Stimulated activated CD8-positive, alpha-beta memory T cell treated with anti-CD3 and anti-CD28 coated beads, Interleukin-12 subunit alpha, Interleukin-12 subunit beta, amount 100 ng/mL, for 1 hour (primary cell): ENCODE results near the gene ST8SIA4.

Source experiments
- DNase-seq: peaks from one replicate; pipeline ENCODE4 v3.0.0-alpha.2; 2020; ENCODE audit warnings: low read depth

ST8SIA4 gene, protein sequence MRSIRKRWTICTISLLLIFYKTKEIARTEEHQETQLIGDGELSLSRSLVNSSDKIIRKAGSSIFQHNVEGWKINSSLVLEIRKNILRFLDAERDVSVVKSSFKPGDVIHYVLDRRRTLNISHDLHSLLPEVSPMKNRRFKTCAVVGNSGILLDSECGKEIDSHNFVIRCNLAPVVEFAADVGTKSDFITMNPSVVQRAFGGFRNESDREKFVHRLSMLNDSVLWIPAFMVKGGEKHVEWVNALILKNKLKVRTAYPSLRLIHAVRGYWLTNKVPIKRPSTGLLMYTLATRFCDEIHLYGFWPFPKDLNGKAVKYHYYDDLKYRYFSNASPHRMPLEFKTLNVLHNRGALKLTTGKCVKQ

DNA sequence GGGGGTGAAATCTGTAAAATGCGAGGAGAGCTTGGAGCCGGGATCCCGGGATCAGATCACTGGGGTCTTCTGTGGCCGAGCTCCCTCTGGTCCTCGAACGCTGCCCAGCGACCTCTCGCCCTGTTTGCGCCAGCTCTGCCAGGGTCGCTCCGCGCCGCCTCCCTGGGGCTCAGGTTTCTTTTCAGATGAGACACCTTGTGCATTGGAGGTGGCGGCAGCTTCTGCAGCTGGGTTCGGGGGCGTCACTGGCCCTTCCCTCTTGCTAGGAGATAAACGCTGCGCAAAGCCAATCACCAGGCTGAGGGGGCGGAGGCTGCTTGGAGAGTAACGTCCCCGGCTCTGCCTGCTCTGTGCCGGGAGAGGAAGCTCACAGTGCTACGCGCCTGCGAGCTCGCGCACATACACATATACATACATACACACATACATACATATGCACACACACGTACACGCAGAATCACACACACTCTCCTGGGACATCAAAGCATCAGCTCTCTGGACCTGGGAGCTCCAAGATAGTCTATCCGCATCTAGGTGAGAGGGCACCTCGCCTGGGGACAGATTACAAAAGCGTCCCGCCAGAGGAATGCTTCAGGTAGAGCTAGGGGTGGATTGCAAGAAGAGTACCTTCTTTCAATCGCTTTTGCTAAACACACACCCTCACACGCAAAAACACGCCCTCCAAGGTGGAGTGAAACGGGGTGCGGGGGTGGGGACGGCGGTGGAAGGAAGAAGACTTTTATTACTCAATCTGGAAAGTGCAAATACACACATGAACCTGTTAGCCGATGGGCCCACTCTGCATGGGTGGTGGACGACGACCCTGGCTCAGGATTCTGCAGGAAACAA is at the start of gene ST8SIA4:
Gene ST8SIA4 (minus strand): TSS at position 244 of the 849 bp plus-strand sequence. CDS start 327 bp downstream, outside the sequence.
- peak; percentile 87 for DNase-seq

DNA sequence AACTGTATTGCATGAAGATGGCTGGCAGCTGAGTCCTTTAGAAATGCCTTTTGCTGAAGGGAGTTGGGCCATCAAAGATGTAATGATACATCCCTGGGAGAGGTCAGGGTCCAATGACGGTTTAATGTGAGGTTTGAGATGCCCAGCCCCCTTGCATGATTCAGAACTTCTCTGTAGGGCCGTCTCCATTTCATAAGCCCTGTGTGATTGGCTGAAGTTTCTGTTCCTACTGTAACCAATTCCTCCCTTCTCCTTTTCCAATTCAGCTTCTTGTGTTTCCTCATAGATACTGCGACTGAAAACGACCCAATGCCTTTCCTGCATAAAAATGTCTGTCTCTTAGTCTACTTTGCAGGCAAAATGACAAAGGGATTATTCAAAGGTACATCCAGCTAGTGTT is 47.9 kb upstream of the ST8SIA4 start:
- no peak for DNase-seq

DNA sequence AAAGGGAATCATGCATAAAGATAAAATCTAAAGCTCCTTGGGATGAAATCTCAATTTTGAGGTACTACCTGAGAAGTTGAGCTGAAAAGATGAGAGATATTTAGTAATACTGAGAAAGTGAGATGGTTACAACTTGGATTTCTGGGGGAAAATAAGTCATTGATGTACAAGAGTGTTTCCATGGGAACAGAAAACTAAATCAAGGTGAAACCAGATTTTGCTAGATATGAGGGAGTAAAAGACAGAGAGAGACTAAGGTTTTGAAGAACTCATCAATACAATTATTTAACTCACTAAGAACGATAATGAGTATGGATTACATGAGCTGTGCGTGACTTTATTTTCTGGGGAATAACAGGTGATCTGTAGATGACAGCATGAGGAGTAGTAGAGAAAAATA is 10.2 kb upstream of the ST8SIA4 start:
- no peak for DNase-seq

DNA sequence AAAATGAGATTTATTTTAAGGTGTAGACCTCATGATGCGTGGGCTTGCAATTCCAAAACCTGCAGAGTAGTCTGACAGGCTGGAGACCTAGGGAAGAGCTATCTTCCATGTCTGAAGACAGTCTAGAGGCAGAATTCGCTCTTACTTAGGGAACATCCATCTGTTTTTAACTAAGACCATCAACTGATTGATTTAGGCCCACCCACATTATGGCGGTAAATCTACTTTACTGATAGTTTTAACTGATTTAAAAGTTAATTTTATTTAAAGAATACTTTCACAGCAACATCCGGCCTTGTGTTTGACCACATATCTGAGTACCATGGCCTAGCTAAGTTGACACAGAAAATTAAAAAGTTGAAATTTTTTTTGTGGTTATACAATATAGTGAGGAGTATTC is 6.0 kb upstream of the ST8SIA4 start:
- no peak for DNase-seq

DNA sequence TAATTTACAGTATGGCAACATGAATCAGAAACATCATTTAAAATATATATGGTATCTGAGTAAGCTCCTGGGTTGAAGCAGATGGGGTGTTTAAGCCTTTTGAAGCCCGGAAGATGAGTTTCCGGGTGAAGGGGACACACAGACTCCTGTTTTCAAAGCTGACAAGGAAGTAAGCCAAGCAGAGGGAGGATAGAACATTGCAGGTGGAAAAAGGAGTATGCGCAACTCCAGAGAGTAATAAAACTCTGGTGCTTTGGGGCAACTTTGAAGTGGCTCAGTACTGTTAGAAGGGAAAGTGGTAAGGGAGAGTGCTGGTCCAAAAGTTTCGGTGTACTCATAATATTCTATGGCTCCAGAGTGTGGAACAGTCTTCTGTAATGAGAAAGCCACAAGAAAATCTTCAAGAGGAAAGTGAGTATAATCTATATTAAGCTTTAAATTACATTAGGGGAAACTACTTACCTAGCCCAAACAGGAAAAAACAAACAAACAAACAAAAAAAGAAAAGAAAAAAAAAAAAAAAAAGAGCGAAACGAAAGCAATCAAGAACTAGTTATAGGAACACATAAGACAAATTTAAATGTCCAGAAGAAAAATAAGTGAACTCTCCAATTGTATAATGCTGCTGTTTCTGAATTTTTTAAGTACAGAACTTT is 2.3 kb upstream of the ST8SIA4 start:
- DNase-seq: no peak

DNA sequence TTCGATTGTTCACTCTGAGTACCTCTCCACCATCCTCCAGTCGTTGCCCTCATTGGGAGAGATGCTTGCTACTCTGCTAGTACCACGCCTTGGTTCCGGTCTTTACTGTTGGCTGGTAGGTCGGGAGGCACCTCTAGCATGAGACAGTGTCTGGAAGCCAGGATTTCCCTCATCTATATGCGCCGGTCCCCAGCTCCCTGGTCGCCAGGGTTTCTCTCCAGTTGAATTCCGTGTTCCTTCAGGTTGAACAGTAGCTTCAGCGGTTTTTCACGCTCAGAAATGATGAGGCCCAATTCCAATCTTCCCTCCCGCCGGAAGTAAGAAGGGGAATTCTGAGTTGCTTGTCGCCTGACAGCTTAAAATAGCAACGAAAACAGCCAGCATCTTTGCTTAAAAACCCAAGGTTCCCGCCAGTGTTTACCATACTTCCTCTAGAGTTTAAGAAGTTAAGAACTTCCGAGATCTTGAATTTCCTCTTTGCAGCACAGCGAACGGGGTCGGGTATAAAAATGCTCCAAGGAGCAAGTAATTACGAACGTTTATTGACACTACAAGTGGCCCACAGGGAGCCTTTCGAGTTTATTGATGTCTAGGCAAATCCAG is 1.3 kb upstream of the ST8SIA4 start:
- peak; percentile 30 for DNase-seq

DNA sequence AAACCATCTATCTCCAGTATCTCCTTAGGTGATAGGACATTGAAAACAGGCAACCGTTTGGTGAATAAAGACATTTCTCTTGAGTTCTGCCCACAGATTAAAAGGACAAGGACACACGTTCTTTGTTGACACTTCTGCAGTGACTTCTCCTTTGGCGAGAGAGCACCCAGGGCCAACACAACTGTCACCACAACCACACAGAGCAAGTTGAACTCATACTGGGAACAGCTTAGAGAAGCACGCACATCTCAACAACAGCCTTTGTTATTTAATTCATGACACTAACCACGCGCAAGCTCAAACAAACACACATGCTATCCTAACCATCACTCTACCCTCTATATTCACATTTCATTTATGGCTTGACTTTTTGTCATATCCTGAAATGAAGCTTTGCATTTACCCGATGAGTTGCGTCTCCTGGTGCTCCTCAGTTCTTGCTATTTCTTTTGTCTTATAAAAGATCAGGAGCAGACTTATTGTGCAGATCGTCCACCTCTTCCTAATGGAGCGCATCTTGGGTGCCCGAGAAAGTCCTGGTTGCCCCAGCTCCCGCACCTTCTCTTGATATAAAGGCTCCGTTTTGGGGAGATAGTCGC is 543 bp downstream of the ST8SIA4 start:
- no peak for DNase-seq

DNA sequence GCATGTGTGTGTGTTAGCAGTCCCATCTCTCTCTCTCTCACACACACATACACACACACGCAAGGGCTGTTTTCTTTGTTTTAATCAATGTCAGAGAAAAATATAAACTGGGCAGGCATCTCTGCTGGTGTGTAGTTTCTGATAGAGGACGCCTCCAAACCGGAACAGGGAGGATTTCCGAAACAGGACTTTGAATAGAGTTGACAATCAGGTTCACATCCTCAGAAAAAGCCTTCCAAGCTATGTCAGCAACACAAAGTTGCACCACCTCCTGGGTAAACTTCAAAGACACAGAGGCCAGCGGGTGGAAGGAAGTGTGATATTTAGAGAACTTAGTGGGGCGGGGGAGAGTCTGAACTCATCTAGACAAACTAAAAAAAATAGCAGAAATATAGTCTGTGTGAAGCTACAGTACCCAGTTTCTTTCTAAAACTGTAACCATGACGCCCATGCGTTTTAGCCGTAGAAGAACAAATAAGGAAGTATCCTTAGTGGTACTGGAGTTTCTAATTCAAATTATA is 1.2 kb downstream of the ST8SIA4 start:
- DNase-seq: peak; percentile 49

DNA sequence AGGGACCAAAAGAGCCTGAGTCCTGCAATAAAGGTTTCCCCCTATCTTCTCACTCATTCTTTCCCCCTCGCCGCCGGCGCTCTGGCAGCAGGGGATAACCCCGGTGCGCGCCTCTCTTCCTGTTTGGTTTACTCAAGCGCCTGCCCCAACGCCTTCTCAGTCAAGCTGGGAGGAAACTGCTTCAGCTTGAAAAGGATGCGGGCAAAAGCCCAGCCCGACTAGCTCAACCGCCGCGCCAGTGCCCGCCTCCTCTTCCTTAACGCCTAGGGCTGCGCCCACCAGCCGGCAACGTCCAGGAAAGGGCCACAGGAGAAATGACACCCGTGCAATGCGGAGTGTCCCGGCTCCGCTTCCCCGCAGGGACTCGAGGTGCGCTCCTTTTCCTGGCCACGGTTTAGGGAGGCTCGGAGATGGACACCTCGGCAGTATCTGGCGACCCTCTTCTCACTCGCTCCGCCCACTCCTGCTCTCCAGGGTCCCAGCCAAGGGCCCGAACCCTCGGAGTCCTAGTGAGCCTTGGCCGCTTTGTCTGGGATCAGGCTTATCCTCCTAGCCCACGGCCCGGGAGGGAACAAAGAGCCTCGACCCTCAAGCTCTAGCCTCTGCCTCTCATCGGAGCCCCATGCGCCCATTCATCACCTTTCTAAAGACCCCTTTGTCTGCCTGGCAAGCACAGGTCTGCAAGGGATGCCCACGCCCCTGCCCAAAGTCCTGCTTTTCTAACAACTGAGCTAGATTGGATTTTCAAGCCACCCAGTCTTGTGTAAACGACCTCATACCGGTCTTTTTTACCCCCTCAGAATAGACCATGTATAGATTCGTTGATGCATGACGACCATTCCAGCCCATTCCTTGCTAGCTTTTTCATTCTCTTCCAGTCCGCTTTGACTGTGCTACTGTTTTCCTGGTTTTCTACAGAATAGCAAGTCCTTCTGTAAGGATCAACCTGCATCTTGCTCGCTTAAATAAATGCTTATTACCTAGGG is 2.0 kb downstream of the ST8SIA4 start:
- DNase-seq: peak; percentile 88

DNA sequence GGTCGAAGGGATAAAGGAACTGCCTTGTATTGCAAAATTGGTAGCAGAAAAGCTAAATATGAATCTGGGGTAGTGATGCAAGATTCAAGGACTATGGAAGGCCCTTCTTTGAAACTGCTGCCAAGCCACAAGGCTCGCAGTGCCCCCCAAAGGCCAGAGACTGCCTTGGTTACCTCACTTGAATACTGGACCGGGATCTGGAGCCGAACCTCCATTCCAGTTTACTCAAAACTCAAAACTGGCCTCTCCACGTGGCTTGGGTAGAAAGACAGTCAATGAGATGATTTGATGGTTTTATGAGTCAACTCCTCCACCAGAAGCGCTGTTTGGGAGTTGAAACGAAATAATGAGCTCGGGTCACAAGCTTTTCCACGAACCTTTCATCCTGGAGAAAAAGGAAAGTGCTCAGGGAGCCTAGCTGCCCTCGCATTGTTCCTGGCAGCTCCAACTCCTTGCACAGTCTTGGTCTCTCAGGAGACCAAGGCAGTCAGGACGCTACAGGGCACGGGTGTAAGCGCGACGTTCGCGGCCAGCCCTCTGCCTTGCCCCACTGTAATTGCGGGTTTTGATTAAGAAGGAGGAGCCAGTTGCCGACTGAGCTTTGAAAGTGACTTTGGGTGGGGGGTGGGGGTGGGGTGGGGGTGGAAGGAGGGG is 2.8 kb downstream of the ST8SIA4 start:
- DNase-seq: no peak

DNA sequence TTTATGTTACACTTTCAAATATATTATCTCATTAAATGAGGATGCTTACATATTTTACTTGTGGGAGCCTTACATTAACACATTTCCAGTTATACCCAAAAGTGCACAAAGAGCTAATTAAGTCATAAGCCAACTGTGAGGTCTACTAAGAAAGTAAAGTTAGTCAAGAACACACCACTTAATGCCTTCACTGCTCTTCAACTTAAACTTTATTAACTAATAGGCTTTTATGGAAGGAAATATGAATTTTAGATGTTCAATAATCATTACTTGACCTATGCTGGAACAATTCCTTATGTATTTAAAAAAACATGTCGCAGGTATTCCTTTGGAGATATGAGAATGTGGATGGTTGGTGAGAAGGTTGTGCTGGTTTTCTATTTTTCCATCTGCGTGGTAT is 3.4 kb downstream of the ST8SIA4 start:
- no peak for DNase-seq

DNA sequence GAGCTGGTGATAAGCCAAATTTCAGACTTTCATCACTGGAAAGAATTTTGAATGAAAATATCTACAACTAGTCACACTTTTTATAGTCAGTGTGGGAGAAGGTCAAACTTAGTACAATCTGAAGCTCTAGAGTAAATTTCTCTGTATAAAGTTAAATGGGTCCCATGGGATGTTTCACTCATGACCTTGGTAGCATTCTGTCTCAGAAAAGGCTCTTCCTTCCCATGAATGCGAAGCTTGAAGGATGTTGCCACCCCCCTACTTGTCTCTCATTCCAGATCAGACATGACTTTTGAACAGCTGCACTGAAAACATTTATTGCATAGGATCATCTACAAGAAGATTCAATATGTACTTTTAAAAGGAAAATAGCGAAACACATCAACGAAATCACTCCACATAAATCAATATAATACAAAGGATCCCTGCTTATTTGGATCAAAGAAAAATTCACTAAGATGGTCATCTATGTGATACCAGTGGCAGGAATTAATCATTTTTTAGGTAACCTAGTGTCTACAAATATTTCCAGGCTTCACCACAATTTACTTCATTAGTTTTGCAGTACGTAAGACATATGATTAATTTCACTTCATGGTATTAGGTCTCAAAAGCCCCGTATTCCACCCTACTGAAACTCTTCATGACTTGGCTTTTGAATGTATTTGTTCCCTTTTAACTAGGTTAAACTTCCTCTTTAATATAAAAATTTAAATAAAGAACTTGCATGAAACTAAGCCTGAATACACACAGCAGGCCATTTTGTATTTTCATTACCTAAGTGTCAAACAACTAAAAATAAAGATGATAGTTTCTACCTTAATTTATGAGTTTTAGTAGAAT is 4.4 kb downstream of the ST8SIA4 start:
- DNase-seq: no peak

DNA sequence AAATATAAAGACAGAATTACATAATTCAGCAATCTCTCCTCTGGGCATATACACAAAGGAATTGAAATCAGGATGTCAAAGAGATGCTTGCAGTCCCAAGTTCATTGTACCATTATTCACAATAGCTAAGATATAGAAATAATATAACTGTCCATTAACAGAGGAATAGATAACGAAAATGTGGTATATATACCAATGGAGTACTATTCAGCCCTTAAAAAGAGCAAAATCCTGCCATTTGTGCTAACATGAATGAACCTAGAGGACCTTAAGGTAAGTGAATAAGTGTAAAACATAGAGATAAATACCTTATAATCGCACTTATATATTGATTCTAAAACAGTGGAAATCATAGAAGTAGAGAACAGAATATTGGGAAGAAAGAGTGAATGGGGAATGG is 7.0 kb downstream of the ST8SIA4 start:
- DNase-seq: no peak

DNA sequence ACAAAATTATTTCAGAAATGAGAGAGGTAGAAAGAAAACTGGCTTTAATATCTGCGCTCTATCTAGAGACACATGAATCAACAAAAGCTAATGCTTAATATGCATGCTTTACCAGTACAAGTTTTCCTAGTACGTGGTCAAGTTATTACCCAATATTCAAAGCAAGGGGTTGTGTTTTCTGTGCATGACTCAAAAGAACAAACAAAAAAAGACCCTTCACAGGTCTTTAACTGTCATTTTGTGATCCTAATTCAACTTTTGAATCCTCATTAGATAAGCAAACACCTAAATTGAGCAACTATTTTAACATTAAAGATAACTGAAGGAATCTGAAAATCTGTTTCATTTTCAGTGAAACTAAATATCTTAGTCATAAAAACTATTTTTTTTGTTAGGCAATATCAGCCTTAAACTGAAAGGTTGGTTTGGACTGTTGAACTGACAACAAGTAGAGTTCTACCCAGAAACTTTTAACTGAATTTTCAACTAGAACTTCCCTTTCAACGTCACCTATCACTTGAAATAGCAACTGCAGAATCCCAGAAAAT is 12.5 kb downstream of the ST8SIA4 start:
- no peak for DNase-seq

DNA sequence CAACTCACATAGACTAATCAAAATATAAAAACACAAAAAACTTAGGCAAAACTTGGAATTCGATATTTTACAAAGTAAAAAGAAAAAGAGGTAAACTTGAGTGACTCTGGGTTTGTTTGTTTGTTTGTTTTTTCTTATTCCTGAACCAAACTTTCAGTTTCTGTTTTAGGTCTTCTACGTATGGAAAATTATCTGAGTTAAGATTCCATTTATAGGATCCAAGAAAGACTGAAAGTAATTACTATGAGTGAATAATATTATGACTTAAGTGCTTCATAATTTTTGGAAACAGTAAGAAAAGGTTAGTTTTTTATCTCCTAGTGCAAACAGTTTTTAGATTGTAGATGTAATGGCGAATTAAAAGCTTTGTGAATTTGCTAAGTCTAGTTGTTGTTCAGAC is 13.2 kb downstream of the ST8SIA4 start:
- DNase-seq: no peak

DNA sequence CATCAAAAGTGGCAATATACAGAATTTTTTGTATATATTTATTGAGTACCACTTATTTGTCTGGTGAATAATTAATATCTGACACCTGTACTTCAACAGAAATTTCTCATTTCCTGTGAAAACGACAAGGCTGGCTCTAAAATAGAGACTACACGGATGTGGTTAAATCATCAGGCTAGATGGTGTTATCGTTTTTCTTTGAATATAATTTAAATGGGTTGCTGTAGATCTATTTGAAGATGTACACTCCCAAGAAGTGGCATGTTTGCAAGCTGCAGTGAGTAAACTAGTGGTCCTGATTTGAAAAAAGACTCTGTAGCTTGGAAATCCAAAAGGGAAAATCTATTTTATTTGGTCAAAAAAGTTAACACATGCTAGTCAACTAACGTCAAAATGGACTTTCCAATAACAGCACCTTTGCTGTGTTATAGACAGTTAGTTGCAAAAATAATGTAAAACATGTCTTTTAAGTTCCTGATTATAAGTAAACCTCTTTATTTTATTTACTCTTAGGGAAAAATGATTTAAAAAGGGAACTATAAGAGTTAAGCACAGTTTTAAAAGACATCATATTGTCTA is 13.8 kb downstream of the ST8SIA4 start:
- no peak for DNase-seq

DNA sequence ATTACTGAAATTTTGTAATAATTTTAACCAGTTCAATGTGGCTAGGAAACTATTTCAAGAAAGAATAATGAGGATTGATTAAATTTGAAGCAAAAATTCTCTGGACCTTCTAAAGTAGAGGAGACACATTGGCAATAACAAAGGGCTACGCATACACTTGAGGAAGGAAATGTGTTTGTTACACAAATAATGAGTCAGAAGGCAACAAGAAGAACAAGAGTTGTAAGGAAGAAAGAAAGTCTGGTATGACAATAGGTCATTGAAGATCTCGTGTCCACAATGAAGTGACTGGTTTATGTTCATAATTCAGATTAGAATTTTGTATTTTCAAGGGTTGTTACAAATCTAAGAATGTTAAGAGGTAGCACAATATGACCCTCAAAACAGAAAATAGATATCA is 25.8 kb downstream of the ST8SIA4 start:
- DNase-seq: no peak
